Activated naive CD8-positive, alpha-beta T cell treated with anti-CD3 and anti-CD28 coated beads, Interleukin-2, amount 50 U/mL, for 16 hours (primary cell): ENCODE measurements around the gene CUX1.
"Not testable (repeated sequence)": the region's sequence is repeated elsewhere in the genome, so short reads cannot be mapped to it uniquely, and the experiment has no call there.

ENCODE experiments used
- DNase-seq: peaks from one replicate; pipeline ENCODE4 v3.0.0-alpha.2; 2020; ENCODE audit warnings: low read depth, low spot score

The CUX1 gene

GRCh38 chr7:102006695-102007094 is 189.3 kb downstream of the CUX1 start:
- DNase-seq = no peak

GRCh38 chr7:102008535-102009262 is 191.3 kb downstream of the CUX1 start:
- DNase-seq = no peak

- DNase-seq = no peak
These were observed 192.2 kb downstream of the CUX1 start for GRCh38 chr7:102009628-102010027.

- DNase-seq = not testable (repeated sequence)
These were observed 194.8 kb downstream of the CUX1 start for GRCh38 chr7:102012112-102012830.

GRCh38 chr7:102012941-102013461 is 195.6 kb downstream of the CUX1 start:
- no peak for DNase-seq

GRCh38 chr7:102018876-102019275 is 201.4 kb downstream of the CUX1 start:
- DNase-seq = no peak

- DNase-seq = no peak
These were observed 202.0 kb downstream of the CUX1 start for GRCh38 chr7:102019461-102019860.

GRCh38 chr7:102021841-102022618 is 204.6 kb downstream of the CUX1 start:
- no peak for DNase-seq

- no peak for DNase-seq
These were observed 206.8 kb downstream of the CUX1 start for GRCh38 chr7:102024005-102024768.

- no peak for DNase-seq
These were observed 207.5 kb downstream of the CUX1 start for GRCh38 chr7:102024769-102025391.

- DNase-seq = not testable (repeated sequence)
These were observed 208.4 kb downstream of the CUX1 start for GRCh38 chr7:102025777-102026176.

- no peak for DNase-seq
These were observed 210.9 kb downstream of the CUX1 start for GRCh38 chr7:102028206-102028826.

- no peak for DNase-seq
These were observed 212.2 kb downstream of the CUX1 start for GRCh38 chr7:102029616-102030015.

- DNase-seq = no peak
These were observed 213.3 kb downstream of the CUX1 start for GRCh38 chr7:102030696-102031095.

GRCh38 chr7:102036958-102037357 is 219.5 kb downstream of the CUX1 start:
- no peak for DNase-seq

- DNase-seq = no peak
These were observed 222.3 kb downstream of the CUX1 start for GRCh38 chr7:102039706-102040105.

- DNase-seq = no peak
These were observed 223.1 kb downstream of the CUX1 start for GRCh38 chr7:102040569-102040968.

- DNase-seq = no peak
These were observed 224.7 kb downstream of the CUX1 start for GRCh38 chr7:102042016-102042656.

- DNase-seq = not testable (repeated sequence)
These were observed 225.4 kb downstream of the CUX1 start for GRCh38 chr7:102042796-102043195.

- DNase-seq = no peak
These were observed 227.2 kb downstream of the CUX1 start for GRCh38 chr7:102044641-102044983.
